Fibroblast of gingiva (primary cell): ENCODE data around the gene KCTD8.

Source experiments
- DNase-seq: peaks from one replicate; pipeline ENCODE4 v3.0.0-alpha.2; 2011; ENCODE audit warnings: low read depth

The KCTD8 gene

GRCh38 chr4:44162538-44163270 lies 285.9 kb downstream of the KCTD8 start:
- DNase-seq: no peak

GRCh38 chr4:44161756-44162155 lies 286.9 kb downstream of the KCTD8 start:
- no peak for DNase-seq

GRCh38 chr4:44160776-44161367 lies 287.7 kb downstream of the KCTD8 start:
- DNase-seq: no peak

DNA sequence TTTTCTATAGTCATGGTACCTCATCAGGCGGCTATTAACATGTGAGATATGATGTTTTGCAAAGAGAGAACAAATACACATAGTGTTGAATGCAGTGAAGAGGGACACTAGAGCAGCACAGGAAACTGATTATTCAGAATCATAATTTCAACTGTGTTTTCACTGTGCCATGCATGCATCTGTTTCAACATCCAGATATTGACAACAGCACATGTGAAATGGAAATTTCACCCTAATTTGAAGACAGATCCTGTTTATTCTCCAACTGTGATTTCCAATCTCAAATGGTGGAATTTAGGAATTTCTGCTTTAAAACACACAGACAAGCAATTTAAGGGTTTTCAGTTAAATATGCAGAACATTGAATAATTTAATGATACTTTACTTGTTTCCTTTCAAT lies 288.6 kb downstream of the KCTD8 start:
- no peak for DNase-seq

DNA sequence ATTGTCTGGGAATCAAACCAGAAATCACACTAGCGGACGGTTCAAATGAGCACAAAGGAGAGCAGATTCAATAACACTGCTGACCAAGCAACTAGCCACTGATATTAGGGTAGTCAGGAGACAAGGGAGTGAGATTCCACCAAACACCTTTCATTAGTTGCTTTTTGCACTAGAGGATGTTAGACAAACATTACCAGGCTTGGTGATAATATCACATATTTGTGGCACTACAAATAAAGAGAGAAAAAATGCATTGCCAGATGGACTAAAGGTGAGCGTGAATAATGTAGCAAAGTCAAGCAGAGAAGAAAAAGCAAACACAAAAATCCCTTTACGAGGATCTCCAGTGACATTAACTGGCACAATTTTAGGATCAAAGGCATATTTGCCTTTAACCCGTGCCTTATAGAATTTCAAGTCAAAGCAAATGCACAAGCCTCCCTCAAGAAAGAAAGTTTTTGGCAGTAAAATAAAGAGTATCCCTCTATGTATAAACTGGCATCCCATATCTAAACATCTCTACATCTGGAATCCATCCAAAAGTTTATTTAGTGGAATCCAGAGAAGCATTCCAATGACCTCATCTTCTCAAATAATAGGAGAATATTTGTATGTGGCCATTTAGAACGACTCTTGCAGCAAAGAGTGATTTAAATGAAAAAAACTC lies 290.9 kb downstream of the KCTD8 start:
- no peak for DNase-seq

- no peak for DNase-seq
Observed at GRCh38 chr4:44150091-44150576, 298.5 kb downstream of the KCTD8 start.

DNA sequence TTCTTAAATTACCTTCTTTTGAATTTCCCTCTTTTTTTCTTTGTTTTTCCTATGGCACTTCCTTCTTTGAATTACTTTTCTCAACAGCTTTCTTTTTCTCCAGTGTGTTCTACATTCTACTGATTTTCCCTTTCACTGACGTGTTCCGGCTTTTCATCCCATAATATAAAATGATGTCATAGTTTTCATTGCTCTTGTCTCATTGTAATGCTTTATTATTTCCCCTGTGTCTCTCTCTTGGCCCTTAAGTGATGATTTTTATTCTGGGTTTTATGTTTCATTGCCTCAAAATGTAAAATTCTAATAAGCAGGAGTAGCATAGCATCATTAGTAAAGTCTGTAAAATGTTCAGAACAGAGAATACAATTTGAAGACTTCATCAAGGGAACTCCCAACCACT lies 299.3 kb downstream of the KCTD8 start:
- DNase-seq: no peak

DNA sequence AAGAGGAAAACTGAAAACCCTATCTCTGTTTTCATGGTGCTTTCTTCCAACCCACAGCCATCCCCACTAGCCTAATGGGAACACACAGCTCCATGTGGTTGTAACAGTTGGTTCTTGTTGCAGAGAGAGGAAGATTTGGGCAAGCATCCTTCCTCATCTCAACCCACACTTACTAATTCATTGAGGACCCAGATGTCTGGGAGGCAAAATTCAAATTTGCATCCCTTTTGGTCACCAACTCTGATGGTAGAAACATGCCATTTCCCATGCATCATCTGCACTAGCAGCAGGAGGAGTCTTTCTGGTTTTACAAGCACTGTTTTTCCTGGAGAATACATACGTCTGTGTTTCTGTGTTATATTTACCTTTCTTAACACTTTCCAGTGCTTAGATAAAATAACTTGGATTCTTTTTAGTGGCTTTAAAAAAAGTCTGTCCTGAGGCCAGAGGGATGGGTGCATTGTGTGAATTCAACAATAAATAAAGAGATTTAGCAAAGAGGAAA lies 301.0 kb downstream of the KCTD8 start:
- DNase-seq: no peak

DNA sequence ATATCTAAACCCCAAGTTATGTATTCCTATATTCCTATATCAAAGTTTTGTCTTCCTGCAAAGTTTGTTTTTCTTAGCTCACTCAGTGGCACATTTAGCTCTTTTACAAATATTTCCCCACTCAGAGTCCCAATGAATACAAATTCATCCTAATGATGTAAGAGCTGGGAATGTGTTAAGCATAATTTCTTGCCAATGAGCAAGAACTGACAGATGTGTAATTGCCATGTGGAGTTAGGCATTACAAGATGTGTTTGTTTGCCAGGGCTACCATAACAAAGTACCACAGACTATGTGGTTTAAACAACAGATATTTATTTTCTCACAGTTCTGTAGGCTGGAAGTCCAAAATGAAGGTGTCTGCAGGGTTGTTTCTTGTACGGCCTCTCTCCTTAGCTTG lies 302.1 kb downstream of the KCTD8 start:
- no peak for DNase-seq

GRCh38 chr4:44145868-44146267 lies 302.7 kb downstream of the KCTD8 start:
- no peak for DNase-seq

DNA sequence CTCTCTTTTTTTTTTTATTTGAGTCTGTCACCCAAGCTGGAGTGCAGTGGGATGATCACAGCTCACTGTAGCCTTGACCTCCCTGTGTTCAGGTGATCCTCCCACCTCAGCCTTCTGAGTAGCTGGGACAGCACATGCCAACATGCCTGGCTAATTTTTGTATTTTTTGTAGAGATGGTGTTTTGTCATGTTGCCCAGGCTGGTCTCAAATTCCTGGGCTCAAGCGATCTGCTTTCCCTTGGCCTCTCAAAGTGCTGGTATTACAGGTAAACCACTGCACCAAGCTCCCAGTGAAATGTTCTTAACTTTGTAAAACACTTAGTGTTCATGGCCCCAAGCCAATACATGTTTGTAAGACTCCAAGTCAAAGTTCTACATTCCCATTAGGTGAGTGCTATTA lies 316.1 kb downstream of the KCTD8 start:
- DNase-seq: no peak
